ENCODE data around the gene KIFC3. TPM values are rescaled to one million over a fixed set of nuclear protein-coding genes. Genes with fewer than 3 reads are reported as not detected.
A peak's percentile ranks its signal among the peaks of the same experiment; 100 is the strongest.

The KIFC3 gene
- total RNA-seq, 1 donor: 40.5 TPM

DNA sequence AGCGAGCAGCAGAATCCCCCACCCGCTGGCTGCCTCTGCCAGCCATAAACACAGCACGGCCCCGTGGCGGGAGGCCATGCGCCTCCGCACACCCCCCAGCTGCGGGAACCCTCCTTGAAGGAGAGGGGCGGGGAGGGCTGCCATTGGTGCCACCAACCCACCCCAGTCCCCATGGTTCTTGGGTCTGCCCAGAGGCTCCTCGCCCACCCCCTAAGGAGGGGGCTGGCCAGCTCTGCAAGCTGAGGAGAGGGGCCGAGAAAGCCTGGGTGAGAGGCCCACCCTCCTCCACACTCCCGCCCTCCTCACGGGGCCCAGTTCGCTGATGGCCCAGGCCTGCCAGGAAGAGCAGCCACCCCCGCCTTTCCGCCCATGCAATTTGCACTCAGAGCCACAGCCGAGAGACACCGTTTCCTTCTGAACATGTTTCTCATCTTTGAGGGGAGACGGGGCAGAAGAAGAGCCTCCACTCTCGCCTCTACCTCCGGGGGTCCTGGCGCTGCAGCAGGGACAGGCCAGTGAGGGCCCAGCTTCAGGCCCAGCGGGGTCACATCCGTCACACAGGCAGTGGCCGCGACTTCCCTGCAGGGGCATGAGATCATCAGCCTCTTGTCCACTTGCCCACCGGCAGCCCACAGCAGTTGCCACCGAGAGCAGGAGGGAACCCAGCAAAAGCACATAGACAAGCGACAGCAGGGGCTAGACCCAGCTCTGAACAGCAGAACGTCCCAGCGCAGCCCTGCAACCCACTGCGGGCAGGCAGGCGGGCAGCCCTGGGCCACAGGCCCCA lies 43.8 kb downstream of the KIFC3 start:
- no peak for DNase-seq (ENCODE audit: insufficient read length, low spot score, missing footprints)
- no peak for TF ChIP-seq CTCF (IDR thresholded peaks at IDR 0.05; ENCODE audit: extremely low read depth, low read depth, low read length)
- Histone ChIP-seq H3K79me2 (ENCODE audit: insufficient read depth, low read length) (peaks cover 2% of the 10 kb centered on the region), H4K20me1 (ENCODE audit: insufficient read depth, low read length) (peaks cover 6% of the 10 kb centered on the region), H3K27ac (ENCODE audit: low read depth, low read length) (no peak overlapping the region), H3K4me1 (ENCODE audit: insufficient read depth, low read length) (no peaks in the 10 kb centered on the region), H3K27me3 (ENCODE audit: insufficient read depth, low read length) (no peaks in the 10 kb centered on the region), H2AFZ (ENCODE audit: low read length) (no peak overlapping the region), H3K4me3 (ENCODE audit: insufficient read depth, low read length) (no peak overlapping the region), H3K4me2 (ENCODE audit: insufficient read depth, low read length) (no peak overlapping the region), H3K9me3 (ENCODE audit: low read depth, low read length) (no peaks in the 10 kb centered on the region), H3K36me3 (ENCODE audit: insufficient read depth, low read length) (peaks cover 15% of the 10 kb centered on the region)

GRCh38 chr16:57757883-57758282 lies 44.4 kb downstream of the KIFC3 start:
- H3K4me1 ChIP-seq (ENCODE audit: insufficient read depth, low read length): no peaks in the 10 kb centered on the region

DNA sequence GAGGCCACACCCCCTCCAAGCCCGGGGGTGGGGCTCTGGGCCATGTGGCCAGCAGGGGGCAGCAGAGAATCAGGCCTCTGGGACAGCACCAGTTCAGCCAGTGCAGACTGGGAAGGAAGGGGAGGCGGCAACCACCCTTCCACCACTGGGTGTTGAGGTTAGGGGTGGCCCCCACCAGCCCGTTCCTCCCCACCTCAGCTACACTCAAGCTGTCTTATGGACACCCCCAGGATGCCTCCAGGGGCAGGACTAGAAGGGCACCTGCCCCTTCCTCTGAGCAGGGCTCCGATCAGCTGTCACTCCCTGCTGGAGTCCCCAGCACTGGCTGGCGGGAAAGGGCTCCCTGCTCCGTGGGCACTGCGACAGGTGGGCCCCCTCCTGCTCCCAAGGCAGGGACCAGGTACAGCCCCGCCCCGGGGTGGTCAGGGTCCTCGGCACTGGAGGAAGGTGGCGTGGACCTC lies 44.9 kb downstream of the KIFC3 start:
- no peak overlapping the region for H3K4me2 ChIP-seq (ENCODE audit: insufficient read depth, low read length)
- no peaks in the 10 kb centered on the region for H3K4me1 ChIP-seq (ENCODE audit: insufficient read depth, low read length)
- DNase-seq (ENCODE audit: insufficient read length, low spot score, missing footprints): peak; percentile 100
- no peak overlapping the region for H3K4me3 ChIP-seq (ENCODE audit: insufficient read depth, low read length)
- H3K36me3 ChIP-seq (ENCODE audit: insufficient read depth, low read length): peaks cover 14% of the 10 kb centered on the region
- no peaks in the 10 kb centered on the region for H3K79me2 ChIP-seq (ENCODE audit: insufficient read depth, low read length)
- no peaks in the 10 kb centered on the region for H3K27me3 ChIP-seq (ENCODE audit: insufficient read depth, low read length)
- H4K20me1 ChIP-seq (ENCODE audit: insufficient read depth, low read length): peaks cover 6% of the 10 kb centered on the region
- peak; percentile 89 for TF ChIP-seq CTCF (IDR thresholded peaks at IDR 0.05; ENCODE audit: extremely low read depth, low read depth, low read length)
- H2AFZ ChIP-seq (ENCODE audit: low read length): no peak overlapping the region
- H3K27ac ChIP-seq (ENCODE audit: low read depth, low read length): no peak overlapping the region
- H3K9me3 ChIP-seq (ENCODE audit: low read depth, low read length): no peaks in the 10 kb centered on the region

More at GRCh38 chr16:57757883-57758282, 44.4 kb downstream of the KIFC3 start:
- TF ChIP-seq CTCF (IDR thresholded peaks at IDR 0.05; ENCODE audit: extremely low read depth, low read depth, low read length): no peak
- Histone ChIP-seq H3K27me3 (ENCODE audit: insufficient read depth, low read length) (no peaks in the 10 kb centered on the region), H4K20me1 (ENCODE audit: insufficient read depth, low read length) (peaks cover 6% of the 10 kb centered on the region), H3K4me3 (ENCODE audit: insufficient read depth, low read length) (no peak overlapping the region), H3K9me3 (ENCODE audit: low read depth, low read length) (no peaks in the 10 kb centered on the region), H3K27ac (ENCODE audit: low read depth, low read length) (no peak overlapping the region), H2AFZ (ENCODE audit: low read length) (no peak overlapping the region), H3K79me2 (ENCODE audit: insufficient read depth, low read length) (no peaks in the 10 kb centered on the region), H3K4me2 (ENCODE audit: insufficient read depth, low read length) (no peak overlapping the region), H3K36me3 (ENCODE audit: insufficient read depth, low read length) (peaks cover 15% of the 10 kb centered on the region)
- peak; percentile 82 for DNase-seq (ENCODE audit: insufficient read length, low spot score, missing footprints)

Measured in osteoblast (primary cell).